Muscle layer of duodenum (tissue), 2 donors: ENCODE results near the gene PSEN1.

ENCODE experiments used
- H3K27ac ChIP-seq: one replicate; pipeline ENCODE4 v1.7.0; 2013; ENCODE audit warnings: mild to moderate bottlenecking, low read length
- H3K27me3 ChIP-seq: one replicate; pipeline ENCODE4 v1.7.0; 2013; ENCODE audit warnings: low read depth, mild to moderate bottlenecking, control low read depth, low read length
- H3K36me3 ChIP-seq, 2 donors: one replicate each; pipeline ENCODE4 v1.7.0; 2013; ENCODE audit warnings: low read length in 2 of 2, control low read depth in 1 of 2, mild to moderate bottlenecking in 1 of 2; ENCODE audit not compliant: insufficient read depth in 2 of 2, control insufficient read depth in 1 of 2
- H3K4me1 ChIP-seq, 2 donors: one replicate each; pipeline ENCODE4 v1.7.0; 2013; ENCODE audit warnings: low read length in 2 of 2, mild to moderate bottlenecking in 2 of 2, control low read depth in 1 of 2, moderate library complexity in 1 of 2; ENCODE audit not compliant: insufficient read depth in 2 of 2, control insufficient read depth in 1 of 2
- H3K4me3 ChIP-seq, 2 donors: one replicate each; pipeline ENCODE4 v1.7.0; 2013; ENCODE audit warnings: low read length in 2 of 2, low read depth in 1 of 2, mild to moderate bottlenecking in 1 of 2
- H3K9me3 ChIP-seq, 2 donors: one replicate each; pipeline ENCODE4 v1.7.0; 2013; ENCODE audit warnings: low read length in 2 of 2, control low read depth in 1 of 2, mild to moderate bottlenecking in 1 of 2; ENCODE audit not compliant: control insufficient read depth in 1 of 2
- donor health status: healthy.

Gene PSEN1

GRCh38 chr14:73234586-73235394, 98.5 kb downstream of the PSEN1 start:
- Histone ChIP-seq H3K27ac (no peak overlapping the region), H3K27me3 (peaks cover 3% of the 10 kb centered on the region)

GRCh38 chr14:73235531-73236155, 99.3 kb downstream of the PSEN1 start:
- Histone ChIP-seq H3K27me3 (peaks cover 3% of the 10 kb centered on the region), H3K36me3 (no peaks in the 10 kb centered on the region), H3K27ac (no peak overlapping the region), H3K4me3 (no peak overlapping the region), H3K4me1 (peaks cover 16 to 43% of the 10 kb centered on the region in 2 donors), H3K9me3 (no peaks in the 10 kb centered on the region)

More at GRCh38 chr14:73234586-73235394, 98.5 kb downstream of the PSEN1 start:
- Histone ChIP-seq H3K4me3 (no peak overlapping the region), H3K9me3 (no peaks in the 10 kb centered on the region), H3K4me1 (peaks cover 16 to 39% of the 10 kb centered on the region in 2 donors), H3K36me3 (no peaks in the 10 kb centered on the region)

- no peaks in the 10 kb centered on the region for H3K36me3 ChIP-seq
- no peak overlapping the region for H3K27ac ChIP-seq
- no peak overlapping the region for H3K4me3 ChIP-seq
- H3K9me3 ChIP-seq = no peaks in the 10 kb centered on the region
- peaks cover 3% of the 10 kb centered on the region for H3K27me3 ChIP-seq
- H3K4me1 ChIP-seq = peaks cover 16 to 48% of the 10 kb centered on the region in 2 donors
Observed at GRCh38 chr14:73236157-73236556, 99.8 kb downstream of the PSEN1 start.

- H3K4me3 ChIP-seq = peak overlapping the region; percentile 15 to 71
- H3K9me3 ChIP-seq = no peaks in the 10 kb centered on the region
- H3K27me3 ChIP-seq = peaks cover 3% of the 10 kb centered on the region
- no peaks in the 10 kb centered on the region for H3K36me3 ChIP-seq
- no peak overlapping the region for H3K27ac ChIP-seq
- peaks cover 16 to 50% of the 10 kb centered on the region in 2 donors for H3K4me1 ChIP-seq
Observed at GRCh38 chr14:73236752-73237218, 100.5 kb downstream of the PSEN1 start.

- peaks cover 3% of the 10 kb centered on the region for H3K27me3 ChIP-seq
- H3K27ac ChIP-seq = no peak within 1 kb of the TSS
Observed at GRCh38 chr14:73237219-73237785, 101.0 kb downstream of the PSEN1 start, which contains the start of gene PAPLN. TSS of gene PAPLN (plus strand) at chr14:73237506. CDS start at chr14:73239779, 2,273 bp downstream.

GRCh38 chr14:73237786-73238423, 101.6 kb downstream of the PSEN1 start:
- no peak overlapping the region for H3K27ac ChIP-seq
- no peaks in the 10 kb centered on the region for H3K36me3 ChIP-seq
- no peaks in the 10 kb centered on the region for H3K9me3 ChIP-seq
- peaks cover 11 to 53% of the 10 kb centered on the region in 2 donors for H3K4me1 ChIP-seq
- peak overlapping the region; percentile 37 to 71 for H3K4me3 ChIP-seq
- H3K27me3 ChIP-seq = peaks cover 3% of the 10 kb centered on the region

More at GRCh38 chr14:73237219-73237785, 101.0 kb downstream of the PSEN1 start, which contains the start of gene PAPLN:
- H3K36me3 ChIP-seq = no peaks in the 10 kb centered on the region
- peak within 1 kb of the TSS; percentile 37 to 71 for H3K4me3 ChIP-seq
- H3K4me1 ChIP-seq = peaks cover 16 to 52% of the 10 kb centered on the region in 2 donors
- no peaks in the 10 kb centered on the region for H3K9me3 ChIP-seq

GRCh38 chr14:73238424-73238852, 102.1 kb downstream of the PSEN1 start:
- H3K4me3 ChIP-seq = peak overlapping the region; percentile 37 to 71
- H3K9me3 ChIP-seq = no peaks in the 10 kb centered on the region
- no peak overlapping the region for H3K27ac ChIP-seq
- no peaks in the 10 kb centered on the region for H3K36me3 ChIP-seq
- peaks cover 3% of the 10 kb centered on the region for H3K27me3 ChIP-seq
- H3K4me1 ChIP-seq = peaks cover 10 to 53% of the 10 kb centered on the region in 2 donors

GRCh38 chr14:73238941-73239340, 102.6 kb downstream of the PSEN1 start:
- peak overlapping the region; percentile 30 to 64 for H3K4me3 ChIP-seq
- H3K27ac ChIP-seq = no peak overlapping the region
- no peaks in the 10 kb centered on the region for H3K9me3 ChIP-seq
- peaks cover 10 to 53% of the 10 kb centered on the region in 2 donors for H3K4me1 ChIP-seq
- H3K36me3 ChIP-seq = no peaks in the 10 kb centered on the region
- peaks cover 3% of the 10 kb centered on the region for H3K27me3 ChIP-seq

- Histone ChIP-seq H3K4me1 (peaks cover 10 to 53% of the 10 kb centered on the region in 2 donors), H3K27ac (no peak overlapping the region), H3K9me3 (no peaks in the 10 kb centered on the region), H3K36me3 (no peaks in the 10 kb centered on the region), H3K27me3 (peaks cover 3% of the 10 kb centered on the region), H3K4me3 (peak overlapping the region; percentile 30 to 64)
Observed at GRCh38 chr14:73239393-73240241, 103.3 kb downstream of the PSEN1 start.

GRCh38 chr14:73240816-73241480, 104.6 kb downstream of the PSEN1 start:
- Histone ChIP-seq H3K27me3 (peaks cover 3% of the 10 kb centered on the region), H3K27ac (no peak overlapping the region), H3K9me3 (no peaks in the 10 kb centered on the region), H3K36me3 (no peaks in the 10 kb centered on the region), H3K4me1 (peaks cover 10 to 54% of the 10 kb centered on the region in 2 donors), H3K4me3 (no peak overlapping the region)
